ENCODE results near the gene MC1R.
"Not testable (repeated sequence)": the region's sequence is repeated elsewhere in the genome, so short reads cannot be mapped to it uniquely, and the experiment has no call there.

Gene MC1R

GRCh38 chr16:89918453-89919347 lies at the start of gene MC1R:
MC1R (plus strand) TSS chr16:89918862; CDS start chr16:89919259, 397 bp downstream.
- DNase-seq: no peak

GRCh38 chr16:89869911-89870310 lies 48.8 kb upstream of the MC1R start:
- DNase-seq: no peak

- DNase-seq: no peak
These were observed 48.2 kb upstream of the MC1R start for GRCh38 chr16:89870440-89870839.

- DNase-seq: no peak
These were observed 46.8 kb upstream of the MC1R start for GRCh38 chr16:89871895-89872294.

- DNase-seq: peak; percentile 34
These were observed 45.3 kb upstream of the MC1R start, which contains the start of gene TCF25 for GRCh38 chr16:89873109-89873971. TCF25 (plus strand) TSS chr16:89873592; CDS start chr16:89873668, 76 bp downstream.

GRCh38 chr16:89873972-89874689 lies 44.5 kb upstream of the MC1R start:
- peak; percentile 33 for DNase-seq

GRCh38 chr16:89879123-89879522 lies 39.5 kb upstream of the MC1R start:
- DNase-seq: not testable (repeated sequence)

- peak; percentile 71 for DNase-seq
These were observed 37.9 kb upstream of the MC1R start for GRCh38 chr16:89880477-89881367.

GRCh38 chr16:89881368-89881730 lies 37.3 kb upstream of the MC1R start:
- no peak for DNase-seq

- DNase-seq: no peak
These were observed 35.2 kb upstream of the MC1R start for GRCh38 chr16:89883346-89884040.

- DNase-seq: no peak
These were observed 34.6 kb upstream of the MC1R start for GRCh38 chr16:89884041-89884421.

GRCh38 chr16:89887243-89887642 lies 31.4 kb upstream of the MC1R start:
- no peak for DNase-seq

- DNase-seq: no peak
These were observed 28.5 kb upstream of the MC1R start for GRCh38 chr16:89890200-89890599.

- no peak for DNase-seq
These were observed 27.6 kb upstream of the MC1R start for GRCh38 chr16:89890886-89891657.

- DNase-seq: no peak
These were observed 26.5 kb upstream of the MC1R start for GRCh38 chr16:89892055-89892630.

GRCh38 chr16:89892635-89893034 lies 26.0 kb upstream of the MC1R start:
- no peak for DNase-seq

- DNase-seq: no peak
These were observed 24.8 kb upstream of the MC1R start for GRCh38 chr16:89893642-89894548.

- no peak for DNase-seq
These were observed 23.0 kb upstream of the MC1R start for GRCh38 chr16:89895482-89896250.
